GM12891 (cell line): Measurements from ENCODE around the gene HIGD1B.

ENCODE experiments used
- POLR2A ChIP-seq: IDR thresholded peaks from 2 replicates; pipeline ENCODE4 v1.6.1; 2011; ENCODE audit warnings: low read depth, low read length, control low read depth
- POLR2AphosphoS5 ChIP-seq: IDR thresholded peaks from 2 replicates; pipeline ENCODE4 v1.6.1; 2011; ENCODE audit warnings: low read depth, low read length, control low read depth
- POU2F2 ChIP-seq: IDR thresholded peaks from 2 replicates; pipeline ENCODE4 v1.6.1; 2011; ENCODE audit warnings: low read depth, mild to moderate bottlenecking, control low read depth, low read length, moderate library complexity

DNA sequence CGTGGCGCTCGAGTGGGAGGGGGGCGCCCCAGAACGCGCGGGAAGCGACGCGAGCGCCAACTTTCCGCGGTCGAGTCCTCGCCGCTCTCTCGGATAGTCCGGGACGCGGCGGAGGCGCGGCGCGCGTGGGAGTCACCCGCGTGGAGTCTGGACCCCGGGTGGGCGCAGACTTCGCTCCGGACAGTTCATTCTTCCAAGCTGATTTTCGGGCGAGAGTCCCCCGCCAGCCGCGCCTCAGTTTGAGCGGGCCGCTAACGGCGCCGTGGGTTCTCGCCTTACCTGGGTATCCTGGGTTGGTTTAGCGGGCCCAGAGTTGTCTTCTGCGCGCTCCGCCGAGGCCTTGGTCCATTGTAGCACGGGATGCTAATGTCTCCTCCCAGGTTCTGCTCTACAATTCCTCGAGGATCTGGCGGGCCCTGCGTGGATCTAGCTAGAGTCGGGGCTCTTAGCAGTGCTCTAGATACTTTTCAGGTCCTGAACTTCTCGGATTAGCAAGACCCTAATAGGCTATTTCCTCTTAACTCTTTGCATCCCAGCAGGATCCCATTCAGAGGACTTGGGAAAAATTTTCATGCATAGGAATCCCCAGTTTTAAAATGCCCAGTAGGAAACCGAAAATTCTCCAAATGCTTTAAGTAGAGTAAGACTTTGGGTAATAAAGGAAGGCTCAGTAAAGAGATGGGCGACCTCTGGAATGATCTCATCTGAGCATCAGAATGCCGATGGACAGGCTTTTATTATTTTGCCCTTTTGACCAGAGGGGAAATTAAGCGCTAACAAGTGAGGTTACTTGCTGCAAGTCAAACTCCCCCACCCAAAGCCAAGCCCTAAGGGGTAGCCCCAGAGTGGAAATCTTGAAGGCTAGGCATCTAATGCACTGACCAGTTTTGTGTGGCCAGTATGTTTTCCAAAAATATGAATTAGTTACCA lies 17.1 kb upstream of the HIGD1B start:
- TF ChIP-seq POLR2A (no peak), POLR2AphosphoS5 (no peak), POU2F2 (no peak)
